DMS79 treated with DMSO at 0.1 percent for 48 hours (cell line): Measurements from ENCODE around the gene LCN15.
A peak's percentile ranks its signal among the peaks of the same experiment; 100 is the strongest.
"Not testable (repeated sequence)": the region's sequence is repeated elsewhere in the genome, so short reads cannot be mapped to it uniquely, and the experiment has no call there.

Experiments used
- DNase-seq: peaks from one replicate; lab custom pipeline; 2025; lab: John Stamatoyannopoulos, UW

Gene LCN15

DNA sequence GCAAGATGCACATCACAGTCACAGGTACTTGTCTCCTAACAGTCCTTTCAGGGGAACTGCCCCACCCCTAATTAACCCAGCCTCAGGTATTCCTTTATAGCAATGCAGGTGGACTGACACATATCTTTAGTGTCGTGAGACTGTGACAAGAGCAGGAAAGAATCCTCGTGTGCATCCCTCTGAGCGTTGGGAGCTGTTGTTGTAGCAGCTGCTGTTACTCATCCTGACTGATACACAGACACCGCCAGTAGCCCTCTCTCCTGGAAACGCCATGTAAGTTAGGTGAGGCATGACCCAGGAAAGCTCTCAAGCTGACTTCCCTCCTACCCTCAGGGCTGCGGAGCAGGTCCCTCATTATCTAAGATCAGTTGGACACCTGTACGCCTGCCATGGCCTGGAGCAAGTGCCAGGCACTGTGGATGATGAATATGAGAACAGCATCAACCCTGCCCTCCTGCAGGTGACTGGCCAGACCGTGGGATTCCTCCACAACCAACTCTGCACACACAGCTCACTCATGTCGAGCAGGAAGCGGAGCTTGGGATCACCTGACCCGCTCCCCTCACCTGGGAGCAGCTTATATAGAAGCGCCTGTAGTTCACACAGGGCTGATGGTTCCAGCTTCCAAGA is 10.2 kb upstream of the LCN15 start:
- no peak for DNase-seq

GRCh38 chr9:136773386-136774044 is 9.2 kb upstream of the LCN15 start:
- no peak for DNase-seq

DNA sequence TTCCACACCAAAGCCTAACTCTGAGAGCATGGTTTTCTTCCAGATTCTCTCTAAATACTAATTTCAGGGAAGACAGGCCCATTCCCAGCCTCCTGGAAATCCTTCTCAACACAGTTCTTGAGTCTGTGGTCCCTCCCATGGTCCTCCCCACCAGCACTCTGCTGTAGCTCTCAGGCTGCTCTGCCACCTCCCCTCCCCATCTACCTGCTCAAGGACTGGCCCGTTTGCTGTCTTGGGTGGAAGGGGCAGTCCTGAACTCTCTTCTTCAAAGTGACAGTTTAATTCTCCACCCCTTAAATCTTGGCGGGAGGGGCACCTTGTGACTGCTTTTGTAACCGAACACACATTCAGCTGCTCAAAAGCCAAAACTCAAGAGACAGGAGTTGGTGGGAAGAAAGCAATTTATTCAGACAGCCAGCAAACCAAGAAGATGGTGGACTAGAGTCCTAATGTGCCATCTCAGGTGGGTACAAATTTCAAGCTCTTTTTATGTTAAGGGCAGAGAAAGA is 7.6 kb upstream of the LCN15 start:
- DNase-seq = no peak

DNA sequence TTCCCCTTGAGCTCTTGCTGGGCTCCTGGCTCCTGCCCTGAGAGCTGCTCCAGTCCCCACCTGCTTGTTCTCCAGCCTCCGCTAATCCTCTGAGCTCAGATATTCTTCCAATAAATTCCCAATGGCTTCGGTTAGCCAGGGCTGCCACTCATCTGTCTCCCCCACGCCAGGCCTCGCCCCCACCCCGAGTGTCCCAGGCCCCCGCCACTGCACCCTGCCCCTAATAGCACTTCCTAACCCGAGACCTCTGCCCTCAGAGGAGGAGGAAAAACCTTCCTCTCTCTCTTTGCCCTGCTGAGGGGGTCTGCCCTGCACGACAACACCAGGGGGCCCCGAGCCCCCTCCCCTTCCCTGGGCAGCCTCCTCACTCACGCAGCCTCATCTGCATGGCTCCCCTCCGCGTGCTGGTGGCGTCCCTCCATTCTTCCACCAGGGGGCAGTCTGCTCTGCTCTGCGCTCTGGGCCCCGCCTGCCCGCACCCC is 5.4 kb upstream of the LCN15 start:
- DNase-seq = no peak

DNA sequence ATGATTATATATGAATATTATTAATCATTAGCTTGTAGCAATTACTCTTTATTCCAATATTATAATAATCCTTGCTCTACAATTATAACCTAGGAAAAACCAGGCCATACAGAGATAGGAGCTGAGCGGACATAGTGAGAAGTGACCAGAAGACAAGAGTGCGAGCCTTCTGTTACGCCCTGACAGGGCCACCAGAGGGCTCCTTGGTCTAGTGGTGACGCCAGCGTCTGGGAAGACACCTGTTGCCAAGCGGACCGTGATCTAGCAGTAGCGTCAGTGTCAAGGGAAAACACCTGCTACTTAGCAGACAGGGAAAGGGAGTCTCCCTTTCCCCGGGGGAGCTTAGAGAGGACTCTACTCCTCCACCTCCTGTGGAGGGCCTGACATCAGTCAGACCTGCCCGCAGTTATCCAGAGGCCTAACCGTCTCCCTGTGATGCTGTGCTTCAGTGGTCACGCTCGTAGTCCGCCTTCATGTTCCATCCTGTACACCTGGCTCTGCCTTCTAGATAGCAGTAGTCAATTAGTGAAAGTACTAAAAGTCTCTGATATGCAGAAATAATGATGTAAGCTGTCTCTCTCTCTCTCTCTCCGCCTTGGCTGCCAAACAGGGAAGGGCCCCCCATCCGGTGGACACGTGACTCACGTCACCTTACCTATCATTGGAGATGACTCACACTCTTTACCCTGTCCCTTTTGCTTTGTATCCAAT is 2.2 kb upstream of the LCN15 start:
- peak; percentile 47 for DNase-seq

DNA sequence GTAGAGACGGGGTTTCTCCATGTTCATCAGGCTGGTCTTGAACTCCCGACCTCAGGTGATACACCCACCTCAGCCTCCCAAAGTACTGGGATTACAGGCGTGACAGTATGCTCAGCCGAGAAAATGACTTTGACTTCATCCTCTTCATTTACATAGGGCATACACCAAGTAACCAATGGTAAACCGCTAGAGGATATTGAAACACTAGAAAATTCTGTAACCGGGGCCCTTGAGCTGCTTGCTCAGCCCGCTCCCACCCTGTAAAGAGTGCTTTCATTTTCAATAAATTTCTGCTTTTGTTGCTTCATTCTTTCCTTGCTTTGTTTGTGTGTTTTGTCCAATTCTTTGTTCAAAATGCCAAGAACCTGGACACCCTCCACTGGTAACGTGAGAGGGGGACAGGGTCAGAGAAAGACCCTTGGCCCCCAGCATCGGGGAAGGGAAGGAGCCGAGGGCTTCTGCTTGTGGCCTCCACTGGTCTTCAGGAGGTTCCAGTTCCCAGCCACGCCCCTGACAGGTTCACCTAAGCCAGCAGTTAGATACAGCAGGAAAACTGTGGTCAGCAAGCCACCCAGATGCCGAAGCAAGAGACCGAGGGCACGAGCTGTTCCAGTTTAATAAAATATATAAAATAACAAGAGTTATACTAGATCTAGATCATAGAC is 1.6 kb upstream of the LCN15 start:
- not testable (repeated sequence) for DNase-seq

DNA sequence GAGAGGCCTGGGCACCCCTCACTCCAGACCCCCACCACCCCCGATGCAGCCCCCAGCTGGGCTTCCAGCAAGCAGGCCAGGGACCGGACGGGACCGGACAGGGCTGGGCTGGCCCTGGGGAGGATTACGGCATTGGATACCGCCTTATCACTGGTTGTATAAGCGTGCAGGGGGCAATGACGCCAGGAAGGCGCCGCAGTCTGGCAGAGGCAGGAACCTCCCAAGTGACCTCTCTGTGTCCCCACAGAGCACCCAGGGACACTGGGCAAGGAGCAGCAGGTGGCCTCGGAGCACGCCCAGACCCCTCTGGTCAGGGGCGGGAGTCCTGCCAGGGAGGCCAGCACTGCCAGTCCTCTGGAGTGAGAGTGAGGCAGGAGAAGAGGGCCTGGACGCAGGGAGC is 723 bp upstream of the LCN15 start:
- no peak for DNase-seq

DNA sequence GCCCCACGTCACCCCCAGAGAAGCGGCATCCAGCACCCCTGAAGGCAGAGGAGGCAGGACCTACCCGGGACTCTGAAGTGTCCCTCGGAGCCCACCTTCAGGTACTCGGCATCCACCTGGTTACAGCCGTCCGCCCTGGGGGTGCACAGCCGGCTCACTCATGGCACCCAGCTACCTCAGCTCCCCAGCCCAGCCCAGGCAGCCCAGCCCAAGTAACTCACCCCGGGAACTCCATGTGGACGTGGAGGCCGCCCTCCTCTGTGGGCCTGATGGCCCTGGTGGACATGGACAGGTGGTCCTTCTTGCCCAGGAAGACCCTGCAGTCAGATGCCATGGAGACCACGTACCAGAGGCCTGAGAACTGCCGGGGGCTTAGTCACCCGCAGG is 676 bp downstream of the LCN15 start:
- DNase-seq = no peak

GRCh38 chr9:136762915-136763648 is 1.2 kb downstream of the LCN15 start:
- DNase-seq = no peak

DNA sequence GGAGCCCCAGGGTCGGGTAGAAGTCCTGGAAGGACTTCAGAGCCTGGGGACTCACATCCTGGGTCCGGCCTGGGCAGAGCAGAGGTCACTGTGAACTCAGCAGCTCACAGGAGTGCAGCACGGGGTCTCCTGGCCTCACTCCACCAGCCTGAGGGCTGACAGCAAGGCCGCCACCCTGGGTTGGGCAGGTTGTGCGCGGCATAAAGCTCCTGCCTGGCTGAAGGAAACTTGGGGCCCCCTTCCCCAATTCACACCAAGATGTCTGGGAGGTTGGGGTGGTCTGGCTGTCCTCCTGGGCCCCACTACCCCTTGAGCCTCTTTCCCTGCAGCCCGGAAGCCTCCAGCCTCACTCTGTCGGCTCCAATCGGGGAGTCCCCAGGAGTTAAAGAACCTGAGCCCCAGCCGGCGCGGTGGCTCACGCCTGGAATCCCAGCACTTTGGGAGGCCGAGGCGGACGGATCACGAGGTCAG is 2.1 kb downstream of the LCN15 start:
- DNase-seq = no peak

DNA sequence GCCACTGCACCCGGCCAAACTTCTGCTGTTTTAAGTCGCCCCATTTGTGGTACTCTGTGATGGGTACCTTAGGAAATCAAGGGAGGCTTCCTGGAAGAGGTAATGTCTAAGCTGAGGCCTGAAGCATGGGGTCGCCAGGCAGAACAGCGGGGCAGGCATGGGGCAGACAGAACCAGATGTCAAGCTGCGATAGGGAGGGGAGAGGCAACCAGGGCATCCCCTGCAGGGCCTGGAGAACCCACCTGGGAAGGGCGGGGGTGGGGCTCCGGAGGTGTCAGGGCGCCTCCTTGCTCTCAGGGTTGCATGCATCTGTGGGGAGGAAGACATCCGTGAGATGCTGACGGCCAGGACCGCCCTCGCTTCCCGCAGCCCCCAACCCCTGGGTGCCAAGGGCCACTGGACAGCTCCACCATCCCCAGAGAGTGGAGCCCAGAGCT is 2.8 kb downstream of the LCN15 start:
- no peak for DNase-seq

DNA sequence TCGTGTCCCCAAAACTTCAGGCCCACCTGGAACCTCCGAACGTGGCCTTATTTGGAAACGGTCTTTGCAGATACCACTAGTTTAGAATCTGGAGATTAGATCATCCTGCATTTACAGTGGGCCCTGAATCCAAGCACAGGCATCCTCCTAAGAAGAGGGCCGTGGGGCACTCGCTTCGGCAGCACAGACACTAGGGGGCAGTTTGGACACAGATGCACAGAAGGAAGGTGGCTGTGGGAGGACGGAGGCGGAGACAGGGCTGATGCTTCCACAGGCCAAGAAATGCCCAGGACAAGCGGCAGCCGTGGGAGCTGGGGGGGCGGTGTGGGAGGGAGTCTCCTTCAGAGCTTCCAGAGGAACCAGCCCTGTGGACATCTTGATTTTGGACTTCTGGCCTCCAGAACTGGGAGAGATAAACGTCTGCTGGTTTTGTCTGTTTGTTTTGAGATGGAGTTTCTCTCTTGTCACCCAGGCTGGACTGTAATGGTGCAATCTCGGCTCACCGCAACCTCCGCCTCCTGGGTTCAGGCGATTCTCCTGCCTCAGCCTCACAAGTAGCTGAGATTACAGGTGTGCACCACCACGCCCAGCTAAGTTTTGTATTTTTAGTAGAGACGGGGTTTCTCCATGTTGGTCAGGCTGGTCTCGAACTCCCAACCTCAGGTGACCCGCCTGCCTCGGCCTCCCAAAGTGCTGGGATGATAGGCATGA is 3.3 kb downstream of the LCN15 start:
- not testable (repeated sequence) for DNase-seq

DNA sequence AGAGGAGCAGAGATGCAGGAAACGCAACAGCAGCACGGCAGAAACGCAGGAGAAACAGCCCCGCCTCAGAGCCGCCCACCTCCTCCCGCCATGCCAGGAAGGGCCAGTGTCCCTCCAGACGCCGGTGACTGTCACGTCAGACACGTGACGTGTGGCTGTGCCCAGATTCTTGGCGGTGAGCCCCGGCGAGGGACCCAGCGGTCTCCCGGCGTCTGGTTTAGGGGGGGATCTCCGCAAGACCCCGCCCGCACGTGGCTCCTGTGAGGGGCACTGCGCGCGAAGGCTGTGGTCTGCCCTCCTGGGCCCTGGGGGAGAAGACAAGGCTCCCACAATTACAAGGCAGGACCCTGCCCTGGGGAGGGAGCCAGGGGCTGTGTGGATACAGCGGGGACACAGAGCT is 3.9 kb downstream of the LCN15 start:
- DNase-seq = no peak

DNA sequence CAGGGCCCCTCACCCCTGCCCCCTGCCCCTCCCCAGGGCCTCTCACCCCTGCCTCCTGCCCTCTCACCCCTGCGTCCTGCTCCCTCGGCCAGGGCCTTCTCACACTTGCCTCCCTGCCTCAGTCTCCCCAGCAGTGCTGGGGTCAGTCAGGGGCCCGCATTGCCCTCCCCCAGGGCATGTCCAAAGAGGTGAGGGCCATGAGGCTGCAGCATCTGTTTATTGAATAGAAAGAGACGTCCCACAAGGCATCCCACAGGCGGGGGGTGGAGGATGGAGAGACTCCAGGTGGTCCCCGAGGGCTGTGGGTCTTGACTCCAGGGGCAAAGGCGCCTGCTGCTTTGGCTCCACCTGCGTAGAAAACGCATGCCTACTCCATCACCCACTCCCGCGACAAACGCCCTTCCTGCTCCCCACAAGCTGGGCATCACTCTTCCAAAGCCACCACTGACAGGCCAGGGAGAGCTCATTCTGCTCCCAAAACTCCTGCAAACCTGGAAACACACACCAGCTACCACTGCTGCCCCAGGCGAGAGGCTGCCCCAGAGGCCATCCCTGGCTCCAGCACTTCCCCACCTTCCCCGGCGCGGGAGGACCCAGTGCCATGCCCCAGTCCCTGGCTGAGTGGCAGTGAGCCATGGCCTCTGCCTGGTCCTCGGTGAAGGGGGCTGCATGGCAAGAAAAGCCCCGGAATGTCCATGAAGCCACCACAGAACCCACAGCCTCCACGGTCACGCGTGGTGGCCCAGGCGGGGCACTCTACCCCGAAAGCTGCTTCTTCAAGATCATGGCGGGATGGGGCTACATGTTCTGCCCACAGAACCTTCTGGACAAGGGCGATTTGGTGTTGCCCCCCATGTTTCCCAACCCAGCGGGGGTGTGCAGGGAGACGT is 4.6 kb downstream of the LCN15 start:
- DNase-seq = no peak

GRCh38 chr9:136759001-136759400 is 5.3 kb downstream of the LCN15 start:
- no peak for DNase-seq

- DNase-seq = no peak
These were observed 6.6 kb downstream of the LCN15 start for GRCh38 chr9:136757751-136758140.

DNA sequence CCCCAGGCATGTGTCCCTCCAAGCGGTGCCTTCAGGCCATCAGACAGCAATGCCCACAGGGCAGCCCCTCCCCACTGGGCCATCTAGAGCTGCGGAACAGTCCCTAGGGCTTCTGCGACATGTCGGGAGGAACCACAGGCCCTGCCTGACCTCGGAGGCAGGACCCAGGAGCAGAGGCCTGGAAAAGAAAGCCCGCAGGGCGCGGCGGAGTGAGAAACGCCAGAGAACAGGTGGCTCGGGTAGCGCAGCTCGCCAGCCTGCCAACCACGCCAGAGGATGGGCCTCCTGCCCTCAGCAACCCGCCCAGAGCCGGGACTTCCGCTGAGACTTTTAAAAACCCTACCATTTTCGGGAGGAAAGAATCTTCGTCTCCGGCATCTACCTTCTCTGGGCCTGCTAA is 7.0 kb downstream of the LCN15 start:
- no peak for DNase-seq

GRCh38 chr9:136756836-136757235 is 7.5 kb downstream of the LCN15 start:
- DNase-seq = no peak

GRCh38 chr9:136756134-136756438 is 8.2 kb downstream of the LCN15 start:
- no peak for DNase-seq
